Tibial nerve (tissue), 4 donors: ENCODE results near the gene DPYSL4. TPM values are rescaled to one million over a fixed set of nuclear protein-coding genes. Genes with fewer than 3 reads are reported as not detected.

Experiments used
- DNase-seq, 2 donors: peaks; one replicate each; pipeline ENCODE4 v3.0.0-alpha.2; 2019; ENCODE audit warnings: low spot score in 2 of 2
- H3K27ac ChIP-seq, 4 donors: fragments of 200-600 bp; sonication (generic) in 3 of 4; one replicate each; pipeline ENCODE4 v1.5.1; 2017 to 2019; ENCODE audit warnings: mild to moderate bottlenecking in 1 of 4
- H3K27me3 ChIP-seq, 2 donors: fragments of 200-600 bp; sonication (generic) in 1 of 2; one replicate each; pipeline versions ENCODE4 v1.5.1 to v1.6.0; 2017 to 2019
- H3K36me3 ChIP-seq, 3 donors: fragments of 200-600 bp; sonication (generic); one replicate each; pipeline ENCODE4 v1.5.1; 2018 to 2019
- H3K4me1 ChIP-seq, 4 donors: fragments of 200-600 bp; sonication (generic) in 3 of 4; one replicate each; pipeline ENCODE4 v1.5.1; 2017 to 2019
- H3K4me3 ChIP-seq, 4 donors: fragments of 200-600 bp; sonication (generic) in 3 of 4; one replicate each; pipeline ENCODE4 v1.5.1; 2017 to 2019; ENCODE audit warnings: mild to moderate bottlenecking in 1 of 4, moderate library complexity in 1 of 4
- H3K9me3 ChIP-seq, 4 donors: fragments of 200-600 bp; sonication (generic) in 3 of 4; one replicate each; pipeline ENCODE4 v1.5.1; 2017 to 2019
- CTCF ChIP-seq, 5 experiments: fragments of 200-600 bp in 3 of 5; fragments of 450-650 bp in 2 of 5; sonication (generic) in 3 of 5; IDR thresholded peaks; one replicate each; pipeline ENCODE4 v1.5.1; 2016 to 2019; ENCODE audit warnings: antibody characterized with exemption in 5 of 5, mild to moderate bottlenecking in 3 of 5, moderate library complexity in 2 of 5
- EP300 ChIP-seq, 2 donors: sonication (generic); formaldehyde crosslinking; IDR thresholded peaks; one replicate each; pipeline ENCODE4 v1.6.1; 2017; ENCODE audit warnings: antibody characterized with exemption in 2 of 2, mild to moderate bottlenecking in 1 of 2
- POLR2A ChIP-seq, 2 donors: fragments of 450-650 bp; IDR thresholded peaks; one replicate each; pipeline ENCODE4 v1.6.1; 2017; ENCODE audit warnings: antibody characterized with exemption in 2 of 2, mild to moderate bottlenecking in 2 of 2, moderate library complexity in 2 of 2
- WGBS, 2 donors: methylation state at CpG; one replicate each; pipeline ENCODE4 v1.1.5; 2018; 5-methylcytosine and 5-hydroxymethylcytosine counted together
- total RNA-seq, 4 donors: library from RNA; depleted of rRNA; stranded (reverse); fragments of >200 nt; gene quantifications; one replicate each; pipeline ENCODE4 v1.1.0, GENCODE V29; 2016

DPYSL4 gene
- total RNA-seq, 4 donors from 2014 or later, result 0.21 to 3.1 (median 1.4) TPM

GRCh38 chr10:132165416-132165980 lies 21.2 kb upstream of the DPYSL4 start:
- WGBS, 2 donors, result 79 to 87% methylated on average over 12 to 16 of the region's 21 CpGs
- peaks cover 0 to 26% (median 0%) of the 10 kb centered on the region in 3 donors for H3K36me3 ChIP-seq
- DNase-seq, result no peak

GRCh38 chr10:132166216-132166950 lies 20.4 kb upstream of the DPYSL4 start:
- TF ChIP-seq EP300 (IDR thresholded peaks at IDR 0.05) (no peak), CTCF (IDR thresholded peaks at IDR 0.05) (no peak), POLR2A (IDR thresholded peaks at IDR 0.05) (no peak)
- H3K4me3 ChIP-seq, result no peak overlapping the region
- H3K27me3 ChIP-seq, result peaks cover 0 to 32% of the 10 kb centered on the region in 2 donors
- H3K9me3 ChIP-seq, result no peaks in the 10 kb centered on the region
- peaks cover 0 to 27% (median 0%) of the 10 kb centered on the region in 3 donors for H3K36me3 ChIP-seq
- H3K4me1 ChIP-seq, result peaks cover 0 to 15% (median 2%) of the 10 kb centered on the region in 4 donors
- no peak overlapping the region for H3K27ac ChIP-seq
- 63 to 71% methylated on average over 23 of the region's 23 CpGs for WGBS, 2 donors
- no peak for DNase-seq

More at GRCh38 chr10:132165416-132165980, 21.2 kb upstream of the DPYSL4 start:
- Histone ChIP-seq H3K27me3 (peaks cover 0 to 28% of the 10 kb centered on the region in 2 donors), H3K4me3 (no peak overlapping the region), H3K4me1 (peaks cover 0 to 15% (median 2%) of the 10 kb centered on the region in 4 donors), H3K9me3 (no peaks in the 10 kb centered on the region), H3K27ac (no peak overlapping the region)
- TF ChIP-seq POLR2A (IDR thresholded peaks at IDR 0.05) (no peak), EP300 (IDR thresholded peaks at IDR 0.05) (no peak), CTCF (IDR thresholded peaks at IDR 0.05) (no peak)

- peaks cover 0 to 14% (median 2%) of the 10 kb centered on the region in 4 donors for H3K4me1 ChIP-seq
- TF ChIP-seq EP300 (IDR thresholded peaks at IDR 0.05), result no peak
- no peak for TF ChIP-seq CTCF (IDR thresholded peaks at IDR 0.05)
- TF ChIP-seq POLR2A (IDR thresholded peaks at IDR 0.05), result no peak
- no peak for DNase-seq
- H3K4me3 ChIP-seq, result no peak overlapping the region
- no peaks in the 10 kb centered on the region for H3K9me3 ChIP-seq
- WGBS, 2 donors, result 82 to 92% methylated on average over 19 to 22 of the region's 22 CpGs
- H3K36me3 ChIP-seq, result peaks cover 0 to 27% (median 0%) of the 10 kb centered on the region in 3 donors
- H3K27ac ChIP-seq, result no peak overlapping the region
- H3K27me3 ChIP-seq, result peaks cover 0 to 39% of the 10 kb centered on the region in 2 donors
Measured at GRCh38 chr10:132167041-132167674, 19.6 kb upstream of the DPYSL4 start.

- no peak overlapping the region for H3K4me3 ChIP-seq
- peaks cover 0 to 27% (median 0%) of the 10 kb centered on the region in 3 donors for H3K36me3 ChIP-seq
- DNase-seq, result no peak
- H3K27ac ChIP-seq, result no peak overlapping the region
- peaks cover 0 to 6% (median 0%) of the 10 kb centered on the region in 4 donors for H3K4me1 ChIP-seq
- peaks cover 0 to 43% of the 10 kb centered on the region in 2 donors for H3K27me3 ChIP-seq
- no peak for TF ChIP-seq EP300 (IDR thresholded peaks at IDR 0.05)
- no peak for TF ChIP-seq POLR2A (IDR thresholded peaks at IDR 0.05)
- TF ChIP-seq CTCF (IDR thresholded peaks at IDR 0.05), result no peak
- no peaks in the 10 kb centered on the region for H3K9me3 ChIP-seq
- 82 to 93% methylated on average over 15 to 17 of the region's 17 CpGs for WGBS, 2 donors
Measured at GRCh38 chr10:132167976-132168375, 18.8 kb upstream of the DPYSL4 start.
